HFFc6 (cell line): ENCODE results near the gene UQCRHL. TPM values are rescaled to one million over a fixed set of nuclear protein-coding genes. Genes with fewer than 3 reads are reported as not detected.

Experiments used
- DNase-seq: peaks from one replicate; pipeline ENCODE4 v3.0.0-alpha.2; 2018
- H3K27ac Mint-ChIP-seq: 2 replicates; pipeline ENCODE4 v1.8.0; 2020; ENCODE audit warnings: mild to moderate bottlenecking, mixed read lengths
- H3K27me3 Mint-ChIP-seq: 2 replicates; pipeline ENCODE4 v1.8.0; 2021; ENCODE audit warnings: mild to moderate bottlenecking, moderate library complexity, mixed read lengths; ENCODE audit not compliant: insufficient read depth
- H3K36me3 Mint-ChIP-seq: 2 replicates; pipeline ENCODE4 v1.8.0; 2021; ENCODE audit warnings: low read depth, mixed read lengths
- H3K4me1 Mint-ChIP-seq: 2 replicates; pipeline ENCODE4 v1.8.0; 2020; ENCODE audit warnings: low read depth, mixed read lengths
- H3K4me3 Mint-ChIP-seq: 2 replicates; pipeline ENCODE4 v1.8.0; 2020; ENCODE audit warnings: mild to moderate bottlenecking, moderate library complexity, mixed read lengths
- H3K9me3 Mint-ChIP-seq: 2 replicates; pipeline ENCODE4 v1.8.0; 2020; ENCODE audit warnings: mild to moderate bottlenecking, mixed read lengths
- total RNA-seq, 6 experiments: library from RNA; stranded (reverse); fragmentation: NEBNext Ultra II Directional; extraction: Animal tissue kit (Norgen Biotek cat#: 25700); gene quantifications; 2 replicates in 1 of 6; 3 replicates in 5 of 6; pipeline ENCODE4 v1.2.3, GENCODE V29; 2021
- TF ChIP-seq, protein P1 (sequence below): fragments of 200-600 bp; sonication (generic); IDR thresholded peaks from 2 replicates; pipeline ENCODE4 v1.5.0; 2021; ENCODE audit warnings: antibody characterized with exemption, mild to moderate bottlenecking

Gene UQCRHL
- total RNA-seq, 6 experiments from 2014 or later = 0.75 to 1.8 (median 1.5) TPM

- peak overlapping the region; percentile 40 for H3K4me3 Mint-ChIP-seq
- peak overlapping the region; percentile 83 for H3K27ac Mint-ChIP-seq
- H3K4me1 Mint-ChIP-seq = peaks cover 92% of the 10 kb centered on the region
- TF ChIP-seq, protein P1, sequence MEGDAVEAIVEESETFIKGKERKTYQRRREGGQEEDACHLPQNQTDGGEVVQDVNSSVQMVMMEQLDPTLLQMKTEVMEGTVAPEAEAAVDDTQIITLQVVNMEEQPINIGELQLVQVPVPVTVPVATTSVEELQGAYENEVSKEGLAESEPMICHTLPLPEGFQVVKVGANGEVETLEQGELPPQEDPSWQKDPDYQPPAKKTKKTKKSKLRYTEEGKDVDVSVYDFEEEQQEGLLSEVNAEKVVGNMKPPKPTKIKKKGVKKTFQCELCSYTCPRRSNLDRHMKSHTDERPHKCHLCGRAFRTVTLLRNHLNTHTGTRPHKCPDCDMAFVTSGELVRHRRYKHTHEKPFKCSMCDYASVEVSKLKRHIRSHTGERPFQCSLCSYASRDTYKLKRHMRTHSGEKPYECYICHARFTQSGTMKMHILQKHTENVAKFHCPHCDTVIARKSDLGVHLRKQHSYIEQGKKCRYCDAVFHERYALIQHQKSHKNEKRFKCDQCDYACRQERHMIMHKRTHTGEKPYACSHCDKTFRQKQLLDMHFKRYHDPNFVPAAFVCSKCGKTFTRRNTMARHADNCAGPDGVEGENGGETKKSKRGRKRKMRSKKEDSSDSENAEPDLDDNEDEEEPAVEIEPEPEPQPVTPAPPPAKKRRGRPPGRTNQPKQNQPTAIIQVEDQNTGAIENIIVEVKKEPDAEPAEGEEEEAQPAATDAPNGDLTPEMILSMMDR = no peak
- no peak for DNase-seq
- no peaks in the 10 kb centered on the region for H3K9me3 Mint-ChIP-seq
- peaks cover 4% of the 10 kb centered on the region for H3K27me3 Mint-ChIP-seq
- H3K36me3 Mint-ChIP-seq = no peaks in the 10 kb centered on the region
These were observed 9.6 kb downstream of the UQCRHL start for GRCh38 chr1:15797614-15798390.

- DNase-seq = no peak
- H3K4me1 Mint-ChIP-seq = peaks cover 85% of the 10 kb centered on the region
- H3K27ac Mint-ChIP-seq = peak overlapping the region; percentile 89
- H3K9me3 Mint-ChIP-seq = no peaks in the 10 kb centered on the region
- H3K4me3 Mint-ChIP-seq = peak overlapping the region; percentile 56
- H3K36me3 Mint-ChIP-seq = no peaks in the 10 kb centered on the region
- H3K27me3 Mint-ChIP-seq = peaks cover 4% of the 10 kb centered on the region
- TF ChIP-seq, protein P1 = no peak
These were observed 11.4 kb downstream of the UQCRHL start for GRCh38 chr1:15796086-15796462.

DNA sequence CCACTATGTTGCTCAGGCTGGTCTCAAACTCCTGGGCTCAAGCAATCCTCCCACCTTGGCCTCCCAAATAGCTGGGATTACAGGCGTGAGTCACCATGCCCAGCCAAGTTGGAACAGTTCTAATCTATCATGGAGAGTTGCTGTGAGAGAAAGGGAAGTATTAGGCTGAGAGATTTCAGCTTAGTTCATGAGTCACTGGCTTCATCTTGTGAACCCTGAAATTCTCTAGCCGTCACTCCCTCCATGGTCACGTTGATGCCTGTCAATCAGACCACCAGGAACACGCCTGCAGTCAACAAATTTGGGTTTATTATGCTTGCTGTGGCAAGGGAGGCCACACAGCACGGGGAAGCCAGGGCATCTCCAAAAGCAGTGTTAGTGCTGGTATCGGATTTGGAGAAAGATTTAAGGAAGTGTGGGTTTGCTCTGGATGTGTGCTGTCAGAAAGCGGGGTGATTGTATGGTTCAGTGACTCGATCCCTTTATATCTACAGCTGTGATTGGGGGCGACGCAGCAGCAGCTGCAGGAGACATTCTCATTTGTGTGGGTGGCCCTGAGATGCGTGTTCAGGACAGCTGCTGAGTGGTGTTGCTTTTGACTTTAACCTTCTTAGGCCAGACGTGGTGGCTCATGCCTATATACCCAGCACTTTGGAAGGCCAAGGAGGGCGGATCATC is 18.7 kb downstream of the UQCRHL start:
- Mint-ChIP-seq H3K27me3 (peaks cover 2% of the 10 kb centered on the region), H3K4me3 (peak overlapping the region; percentile 30; the same call in 1 of the 2 replicates), H3K36me3 (peaks cover 9% of the 10 kb centered on the region), H3K9me3 (no peaks in the 10 kb centered on the region), H3K4me1 (peaks cover 48% of the 10 kb centered on the region), H3K27ac (peak overlapping the region; percentile 86)
- peak; percentile 73 for DNase-seq
- TF ChIP-seq, protein P1 = no peak

GRCh38 chr1:15786581-15786980 is 20.9 kb downstream of the UQCRHL start:
- Mint-ChIP-seq H3K27ac (peak overlapping the region; percentile 45), H3K9me3 (no peaks in the 10 kb centered on the region), H3K27me3 (peaks cover 2% of the 10 kb centered on the region), H3K4me1 (peaks cover 30% of the 10 kb centered on the region), H3K4me3 (no peak overlapping the region), H3K36me3 (peaks cover 9% of the 10 kb centered on the region)
- TF ChIP-seq, protein P1 = no peak
- no peak for DNase-seq

DNA sequence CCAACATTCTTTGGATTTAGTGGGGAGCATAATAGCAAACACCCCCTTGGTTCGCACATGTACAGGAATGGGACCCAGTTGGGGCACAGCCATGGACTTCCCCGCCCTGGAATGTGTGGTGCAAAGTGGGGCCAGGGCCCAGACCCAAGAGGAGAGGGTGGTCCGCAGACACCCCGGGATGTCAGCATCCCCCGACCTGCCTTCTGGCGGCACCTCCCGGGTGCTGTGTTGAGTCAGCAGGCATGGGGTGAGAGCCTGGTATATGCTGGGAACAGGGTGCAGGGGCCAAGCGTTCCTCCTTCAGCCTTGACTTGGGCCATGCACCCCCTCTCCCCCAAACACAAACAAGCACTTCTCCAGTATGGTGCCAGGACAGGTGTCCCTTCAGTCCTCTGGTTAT is 21.8 kb downstream of the UQCRHL start:
- Mint-ChIP-seq H3K4me1 (peaks cover 30% of the 10 kb centered on the region), H3K36me3 (peaks cover 17% of the 10 kb centered on the region), H3K9me3 (no peaks in the 10 kb centered on the region), H3K27me3 (peaks cover 2% of the 10 kb centered on the region), H3K27ac (no peak overlapping the region; the same call in 1 of the 2 replicates), H3K4me3 (no peak overlapping the region)
- DNase-seq = no peak
- TF ChIP-seq, protein P1 = no peak
